HCT116 (cell line): ENCODE results near the gene TRPC4.

Source experiments
- CBX3 ChIP-seq: IDR thresholded peaks from 2 replicates; pipeline ENCODE4 v1.6.1; 2012; ENCODE audit warnings: low read depth
- CEBPB ChIP-seq: IDR thresholded peaks from 2 replicates; pipeline ENCODE4 v1.6.1; 2012; ENCODE audit warnings: low read depth
- ELF1 ChIP-seq: IDR thresholded peaks from 2 replicates; pipeline ENCODE4 v1.6.1; 2012; ENCODE audit warnings: low read depth, borderline replicate concordance
- FOSL1 ChIP-seq: IDR thresholded peaks from 2 replicates; pipeline ENCODE4 v1.6.1; 2012; ENCODE audit warnings: low read depth
- JUND ChIP-seq: IDR thresholded peaks from 2 replicates; pipeline ENCODE4 v1.6.1; 2012
- POLR2A ChIP-seq: IDR thresholded peaks from 2 replicates; pipeline ENCODE4 v1.7.0; 2011; ENCODE audit warnings: borderline replicate concordance; ENCODE audit not compliant: insufficient read depth, insufficient read length; ENCODE audit errors: extremely low read depth
- POLR2AphosphoS5 ChIP-seq: IDR thresholded peaks from 2 replicates; pipeline ENCODE4 v1.6.1; 2011; ENCODE audit warnings: mild to moderate bottlenecking, low read depth, low read length, moderate library complexity
- RAD21 ChIP-seq: IDR thresholded peaks from 2 replicates; pipeline ENCODE4 v1.6.1; 2012; ENCODE audit warnings: low read depth, mild to moderate bottlenecking
- SP1 ChIP-seq: IDR thresholded peaks from 2 replicates; pipeline ENCODE4 v1.6.1; 2012; ENCODE audit warnings: low read depth
- YY1 ChIP-seq: IDR thresholded peaks from 2 replicates; pipeline ENCODE4 v1.6.1; 2011; ENCODE audit warnings: low read length, low read depth, moderate library complexity, mild to moderate bottlenecking; ENCODE audit not compliant: insufficient replicate concordance; ENCODE audit errors: extremely low read depth
- TF ChIP-seq, protein P1 (sequence below), 3 experiments: fragments of 200-600 bp in 1 of 3; sonication (generic) in 1 of 3; IDR thresholded peaks in 2 of 3; conservative IDR thresholded peaks in 1 of 3; 2 replicates each; pipeline ENCODE4 v1.5.1; 2012 to 2017; ENCODE audit warnings: low read depth in 2 of 3, low read length in 2 of 3, antibody characterized with exemption in 1 of 3, borderline replicate concordance in 1 of 3, control low read depth in 1 of 3, mild to moderate bottlenecking in 1 of 3, mixed read lengths in 1 of 3, mixed run types in 1 of 3, moderate library complexity in 1 of 3; ENCODE audit not compliant: insufficient read depth in 1 of 3

DNA sequence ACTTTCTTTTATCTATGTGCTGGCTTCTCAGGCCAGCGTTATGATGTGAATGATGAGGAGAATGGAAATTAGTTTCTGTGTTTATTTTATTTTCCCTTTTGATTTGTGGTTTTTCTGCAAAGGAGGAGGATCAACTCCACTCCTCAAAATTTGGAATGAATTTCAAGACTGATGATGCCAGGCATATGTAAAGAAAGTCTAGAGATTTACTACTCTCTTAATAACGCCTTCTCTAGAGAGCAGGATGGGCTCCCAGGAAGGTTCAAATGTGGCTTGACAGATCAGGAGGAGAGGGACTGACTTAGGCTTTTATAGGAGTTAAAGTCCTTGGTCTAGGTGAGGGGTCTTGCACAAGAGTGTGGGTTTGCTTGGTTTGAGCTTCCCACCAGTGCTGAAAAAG is 255.9 kb downstream of the TRPC4 start:
- TF ChIP-seq SP1 (no peak), POLR2A (no peak), YY1 (no peak), CEBPB (no peak), JUND (no peak), FOSL1 (no peak), ELF1 (no peak), RAD21 (no peak), POLR2AphosphoS5 (no peak), CBX3 (no peak)
- TF ChIP-seq, protein P1, sequence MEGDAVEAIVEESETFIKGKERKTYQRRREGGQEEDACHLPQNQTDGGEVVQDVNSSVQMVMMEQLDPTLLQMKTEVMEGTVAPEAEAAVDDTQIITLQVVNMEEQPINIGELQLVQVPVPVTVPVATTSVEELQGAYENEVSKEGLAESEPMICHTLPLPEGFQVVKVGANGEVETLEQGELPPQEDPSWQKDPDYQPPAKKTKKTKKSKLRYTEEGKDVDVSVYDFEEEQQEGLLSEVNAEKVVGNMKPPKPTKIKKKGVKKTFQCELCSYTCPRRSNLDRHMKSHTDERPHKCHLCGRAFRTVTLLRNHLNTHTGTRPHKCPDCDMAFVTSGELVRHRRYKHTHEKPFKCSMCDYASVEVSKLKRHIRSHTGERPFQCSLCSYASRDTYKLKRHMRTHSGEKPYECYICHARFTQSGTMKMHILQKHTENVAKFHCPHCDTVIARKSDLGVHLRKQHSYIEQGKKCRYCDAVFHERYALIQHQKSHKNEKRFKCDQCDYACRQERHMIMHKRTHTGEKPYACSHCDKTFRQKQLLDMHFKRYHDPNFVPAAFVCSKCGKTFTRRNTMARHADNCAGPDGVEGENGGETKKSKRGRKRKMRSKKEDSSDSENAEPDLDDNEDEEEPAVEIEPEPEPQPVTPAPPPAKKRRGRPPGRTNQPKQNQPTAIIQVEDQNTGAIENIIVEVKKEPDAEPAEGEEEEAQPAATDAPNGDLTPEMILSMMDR (IDR thresholded peaks at IDR 0.05 in 2 of 3, conservative IDR thresholded peaks at IDR 0.05 in 1 of 3; ENCODE audit: borderline replicate concordance in 1 of 3, insufficient read depth in 1 of 3, low read depth in 2 of 3, low read length in 2 of 3), result no peak
